ENCODE data around the gene ATP5F1D. TPM values are rescaled to one million over a fixed set of nuclear protein-coding genes. Genes with fewer than 3 reads are reported as not detected.

ATP5F1D gene
- total RNA-seq, 2 donors from 2014 or later, result 40.4 to 45.1 TPM

GRCh38 chr19:1255186-1256161, 13.9 kb downstream of the ATP5F1D start:
- H3K36me3 ChIP-seq, result peaks cover 39% of the 10 kb centered on the region
- no peaks in the 10 kb centered on the region for H3K9me3 ChIP-seq
- peak overlapping the region; percentile 99 for H3K27ac ChIP-seq
- DNase-seq (ENCODE audit: low spot score) (no peak), ATAC-seq (ENCODE audit: insufficient number of reproducible peaks, low FRiP score, low read depth) (no peak)
- H3K4me1 ChIP-seq (ENCODE audit: control insufficient read depth in 1 of 2, low read depth in 2 of 2), result peaks cover 53 to 71% of the 10 kb centered on the region in 2 donors
- no peak for TF ChIP-seq CTCF (IDR thresholded peaks at IDR 0.05)
- no peaks in the 10 kb centered on the region for H3K27me3 ChIP-seq (replicated peaks; ENCODE audit: insufficient read depth)
- H3K4me3 ChIP-seq, result no peak overlapping the region

GRCh38 chr19:1256646-1257474, 15.3 kb downstream of the ATP5F1D start:
- Histone ChIP-seq H3K4me1 (ENCODE audit: control insufficient read depth in 1 of 2, low read depth in 2 of 2) (peaks cover 61 to 77% of the 10 kb centered on the region in 2 donors), H3K27ac (peak overlapping the region in 1 of 2 donors; percentile 34), H3K4me3 (no peak overlapping the region), H3K36me3 (peaks cover 39% of the 10 kb centered on the region), H3K9me3 (no peaks in the 10 kb centered on the region), H3K27me3 (replicated peaks; ENCODE audit: insufficient read depth) (no peaks in the 10 kb centered on the region)
- no peak for ATAC-seq (ENCODE audit: insufficient number of reproducible peaks, low FRiP score, low read depth)
- no peak for TF ChIP-seq CTCF (IDR thresholded peaks at IDR 0.05)
- no peak for DNase-seq (ENCODE audit: low spot score)

GRCh38 chr19:1257475-1258162, 16.1 kb downstream of the ATP5F1D start:
- no peaks in the 10 kb centered on the region for H3K9me3 ChIP-seq
- no peak overlapping the region for H3K4me3 ChIP-seq
- H3K27me3 ChIP-seq (replicated peaks; ENCODE audit: insufficient read depth), result no peaks in the 10 kb centered on the region
- peak overlapping the region; percentile 76 to 95 for H3K27ac ChIP-seq
- H3K36me3 ChIP-seq, result peaks cover 39% of the 10 kb centered on the region
- H3K4me1 ChIP-seq (ENCODE audit: control insufficient read depth in 1 of 2, low read depth in 2 of 2), result peaks cover 68 to 81% of the 10 kb centered on the region in 2 donors
- TF ChIP-seq CTCF (IDR thresholded peaks at IDR 0.05), result no peak
- ATAC-seq (ENCODE audit: insufficient number of reproducible peaks, low FRiP score, low read depth) (no peak), DNase-seq (ENCODE audit: low spot score) (no peak)

GRCh38 chr19:1258163-1258492, 16.6 kb downstream of the ATP5F1D start:
- Histone ChIP-seq H3K4me1 (ENCODE audit: control insufficient read depth in 1 of 2, low read depth in 2 of 2) (peaks cover 71 to 86% of the 10 kb centered on the region in 2 donors), H3K36me3 (peaks cover 39% of the 10 kb centered on the region), H3K27me3 (replicated peaks; ENCODE audit: insufficient read depth) (no peaks in the 10 kb centered on the region), H3K4me3 (no peak overlapping the region), H3K9me3 (no peaks in the 10 kb centered on the region), H3K27ac (peak overlapping the region; percentile 76 to 95)
- DNase-seq (ENCODE audit: low spot score) (no peak), ATAC-seq (ENCODE audit: insufficient number of reproducible peaks, low FRiP score, low read depth) (no peak)
- TF ChIP-seq CTCF (IDR thresholded peaks at IDR 0.05), result no peak
